ENCODE measurements around the gene ZSWIM3.
"Not testable (repeated sequence)": the region's sequence is repeated elsewhere in the genome, so short reads cannot be mapped to it uniquely, and the experiment has no call there.

Gene ZSWIM3

DNA sequence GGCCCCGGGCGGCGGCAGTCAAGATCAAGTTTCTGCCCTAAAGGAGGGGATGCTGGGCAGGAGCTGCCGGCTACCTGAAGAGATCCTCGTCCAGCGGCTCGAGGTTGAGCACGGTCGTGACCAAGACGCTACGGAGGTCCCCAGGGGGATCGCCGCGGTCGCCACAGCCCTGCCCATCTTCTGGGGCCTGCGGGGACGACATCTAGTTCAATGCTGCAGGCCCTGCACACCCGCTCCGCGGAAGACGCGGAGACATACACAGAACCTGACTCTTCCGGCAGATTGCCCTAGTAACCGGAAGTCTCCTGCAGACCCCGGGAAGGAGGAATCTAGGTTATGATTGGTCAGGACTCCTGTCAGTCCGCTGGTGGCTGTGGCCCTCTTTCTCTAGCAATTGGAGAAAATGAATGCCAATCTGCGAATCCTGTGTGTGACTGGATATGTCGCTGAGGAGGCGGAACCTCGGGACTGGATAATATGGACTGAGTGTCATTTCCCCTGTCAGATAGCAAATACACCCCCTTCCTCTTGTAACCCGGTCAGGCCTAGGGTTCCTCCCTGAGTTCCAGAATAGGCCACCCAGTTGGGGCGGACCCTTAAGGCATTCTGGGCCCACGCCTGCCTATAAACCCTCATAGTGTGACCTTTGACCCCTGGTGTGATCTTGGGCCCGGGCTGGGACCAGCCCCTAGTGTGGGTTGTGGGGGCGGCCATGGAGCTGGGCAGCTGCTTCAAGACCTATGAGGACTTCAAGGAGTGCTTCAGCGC lies at the start of gene ZSWIM3, which contains the start of gene ACOT8:
ZSWIM3 (plus strand) TSS at position 501 of the 768 bp plus-strand sequence; CDS start at position 713, 212 bp downstream.
ACOT8 (minus strand) TSS at position 279 of the 768 bp plus-strand sequence; CDS start at position 202, 77 bp downstream.
- peak; percentile 100 for DNase-seq (ENCODE audit: insufficient read length, low spot score)
- FAIRE-seq = peak; percentile 98

GRCh38 chr20:45810191-45810970 lies 47.0 kb upstream of the ZSWIM3 start:
- DNase-seq (ENCODE audit: insufficient read length, low spot score) (no peak), FAIRE-seq (no peak)

- DNase-seq (ENCODE audit: insufficient read length, low spot score) (peak; percentile 100), FAIRE-seq (peak; percentile 100)
These were observed 45.0 kb upstream of the ZSWIM3 start, which contains the start of gene UBE2C for GRCh38 chr20:45812157-45813005. TSS of gene UBE2C (plus strand) at chr20:45812644. CDS start at chr20:45812696, 52 bp downstream.

DNA sequence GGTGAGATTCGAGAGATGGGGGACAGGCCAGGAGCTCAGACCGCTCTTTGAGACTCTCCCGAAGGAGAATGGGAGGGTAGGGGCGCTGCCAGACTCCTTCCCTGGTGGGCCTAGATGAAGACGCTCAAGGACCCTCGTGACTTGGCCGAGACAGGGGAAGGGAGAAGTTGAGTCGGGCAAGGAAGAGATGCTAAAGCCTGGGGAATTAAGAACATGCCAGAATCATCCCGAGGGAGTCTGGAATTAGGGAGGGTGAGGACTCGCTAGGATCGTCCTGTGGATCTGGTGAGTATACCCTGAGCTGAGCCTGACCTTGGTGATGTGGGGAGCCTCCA lies 44.4 kb upstream of the ZSWIM3 start:
- no peak for FAIRE-seq
- no peak for DNase-seq (ENCODE audit: insufficient read length, low spot score)

GRCh38 chr20:45813489-45813888 lies 43.9 kb upstream of the ZSWIM3 start:
- DNase-seq (ENCODE audit: insufficient read length, low spot score) (no peak), FAIRE-seq (peak; percentile 33)

DNA sequence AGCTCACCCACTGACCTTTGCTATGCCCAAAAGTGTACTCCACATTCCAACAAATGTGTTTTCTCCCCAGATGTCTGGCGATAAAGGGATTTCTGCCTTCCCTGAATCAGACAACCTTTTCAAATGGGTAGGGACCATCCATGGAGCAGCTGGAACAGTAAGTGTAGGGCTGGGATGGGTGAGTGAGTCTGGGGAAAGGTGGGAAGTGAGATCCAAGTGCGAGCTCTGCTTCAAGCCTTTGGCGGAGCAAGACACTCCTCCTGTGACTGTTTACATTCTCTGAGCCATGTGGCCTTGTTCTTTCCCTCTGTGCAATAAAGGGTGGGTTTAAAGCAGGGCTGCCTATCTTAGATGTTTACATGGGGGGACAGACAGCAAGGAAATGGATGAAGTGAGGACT lies 43.1 kb upstream of the ZSWIM3 start:
- DNase-seq (ENCODE audit: insufficient read length, low spot score) (no peak), FAIRE-seq (no peak)

GRCh38 chr20:45816951-45817350 lies 40.5 kb upstream of the ZSWIM3 start:
- peak; percentile 82 for FAIRE-seq

DNA sequence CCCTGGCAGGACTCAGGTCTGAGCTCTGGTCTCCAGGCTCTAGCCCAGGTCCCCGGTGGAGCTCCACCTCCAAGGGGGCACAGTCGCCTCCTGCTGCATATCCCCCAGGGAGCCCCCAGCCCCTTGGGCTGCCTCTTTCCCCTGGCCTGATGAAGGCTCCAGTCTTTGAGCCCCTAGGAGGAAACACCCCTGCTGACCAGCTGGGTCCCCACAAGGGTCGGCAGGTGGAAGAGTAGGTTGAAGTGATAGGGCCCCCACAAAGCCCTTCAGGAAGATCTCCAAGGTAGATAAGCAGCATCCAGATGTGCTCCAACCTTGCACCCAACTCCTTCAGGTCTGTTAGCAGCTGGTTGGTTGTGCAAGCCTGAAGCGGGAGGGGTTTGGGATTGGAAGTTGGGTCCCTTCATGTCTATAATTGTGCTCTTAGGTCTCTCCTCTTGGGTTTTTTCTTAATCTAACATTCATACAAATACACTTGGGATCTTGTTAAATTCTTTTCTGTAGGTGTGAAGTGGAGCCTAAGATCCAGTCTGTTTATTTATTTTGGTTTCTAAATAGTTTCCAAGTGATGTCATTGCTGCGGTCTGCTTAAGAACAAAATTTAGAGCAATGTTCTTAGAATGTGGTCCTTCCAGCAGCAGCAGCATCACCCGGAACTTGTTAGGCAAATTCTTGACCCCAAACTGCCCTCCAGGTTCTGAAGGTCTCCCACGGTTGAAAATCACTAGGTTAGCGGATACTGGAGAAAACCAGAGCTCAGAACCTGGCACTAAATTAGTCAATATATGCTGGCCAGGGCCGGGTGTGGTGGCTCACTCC lies 39.8 kb upstream of the ZSWIM3 start:
- DNase-seq (ENCODE audit: insufficient read length, low spot score) (peak; percentile 79), FAIRE-seq (peak; percentile 69)

More at GRCh38 chr20:45816951-45817350, 40.5 kb upstream of the ZSWIM3 start:
- no peak for DNase-seq (ENCODE audit: insufficient read length, low spot score)

DNA sequence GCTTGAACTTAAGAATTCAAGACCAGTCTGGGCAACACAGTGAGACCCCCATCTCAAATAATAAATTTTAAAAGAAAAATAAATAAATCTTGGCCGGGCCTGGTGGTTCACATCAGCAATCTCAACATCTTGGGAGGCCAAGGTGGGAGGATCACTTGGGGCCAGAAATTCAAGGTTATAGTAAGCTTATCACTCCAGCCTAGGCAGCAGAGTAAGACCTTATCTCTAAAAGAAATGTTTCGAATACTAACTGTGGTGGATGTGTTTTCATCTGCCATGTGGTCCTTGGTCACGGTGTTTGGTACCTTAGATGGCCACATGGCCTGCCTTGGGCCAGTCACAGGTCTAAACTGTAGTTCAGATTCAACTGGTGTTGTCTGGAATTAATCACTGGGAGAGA lies 39.2 kb upstream of the ZSWIM3 start:
- FAIRE-seq = peak; percentile 80

GRCh38 chr20:45819466-45819865 lies 37.9 kb upstream of the ZSWIM3 start:
- no peak for DNase-seq (ENCODE audit: insufficient read length, low spot score)
- peak; percentile 64 for FAIRE-seq

More for the DNA sequence above, 39.2 kb upstream of the ZSWIM3 start:
- no peak for DNase-seq (ENCODE audit: insufficient read length, low spot score)

DNA sequence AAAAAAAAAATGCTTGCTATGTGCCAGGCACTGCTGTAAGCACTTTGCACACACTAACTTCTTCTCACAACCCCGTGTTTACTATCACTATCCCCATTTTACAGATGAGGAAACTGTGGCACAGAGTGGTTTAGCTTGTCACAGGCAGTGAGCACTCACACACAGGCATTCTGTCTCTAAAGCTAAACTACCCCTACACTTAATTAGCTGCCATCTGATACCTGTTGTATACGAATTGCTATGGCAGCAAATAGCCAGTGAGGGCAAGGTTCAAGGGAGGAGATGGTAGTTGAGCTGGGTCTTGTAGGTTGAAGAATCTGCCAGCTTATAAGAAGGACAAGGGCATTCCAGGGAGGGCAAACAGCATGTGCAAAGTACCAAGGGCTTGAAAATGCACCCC lies 35.5 kb upstream of the ZSWIM3 start:
- no peak for DNase-seq (ENCODE audit: insufficient read length, low spot score)
- peak; percentile 77 for FAIRE-seq

DNA sequence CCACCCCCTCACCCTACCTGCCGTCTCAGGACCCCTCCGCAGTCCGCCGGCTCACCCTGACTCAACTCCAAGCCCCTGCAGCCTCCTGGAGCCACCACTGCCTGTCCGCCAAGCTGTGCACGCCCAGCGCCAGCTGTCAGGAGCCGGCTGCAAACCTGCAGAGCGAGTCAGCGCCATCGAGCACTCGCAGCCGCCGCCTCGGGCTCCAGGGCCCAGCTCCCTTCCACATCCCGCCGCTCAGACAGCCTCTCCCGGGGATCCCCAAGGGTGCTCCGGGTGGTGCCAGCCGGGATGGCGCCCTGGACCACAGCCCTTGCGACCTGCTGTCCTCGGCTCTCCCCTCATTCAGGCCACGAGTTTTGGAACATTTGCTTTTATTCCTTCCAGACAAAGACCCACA lies 34.6 kb upstream of the ZSWIM3 start:
- DNase-seq (ENCODE audit: insufficient read length, low spot score) = peak; percentile 74
- FAIRE-seq = peak; percentile 83

- FAIRE-seq (peak; percentile 90), DNase-seq (ENCODE audit: insufficient read length, low spot score) (no peak)
These were observed 33.2 kb upstream of the ZSWIM3 start for GRCh38 chr20:45823949-45824835.

GRCh38 chr20:45826381-45827019 lies 30.9 kb upstream of the ZSWIM3 start:
- no peak for FAIRE-seq
- DNase-seq (ENCODE audit: insufficient read length, low spot score) = no peak

- DNase-seq (ENCODE audit: insufficient read length, low spot score) (no peak), FAIRE-seq (no peak)
These were observed 30.3 kb upstream of the ZSWIM3 start, which contains the start of gene TNNC2 for GRCh38 chr20:45827030-45827652. TSS of gene TNNC2 (minus strand) at chr20:45827312. CDS start at chr20:45827248, 64 bp downstream.

DNA sequence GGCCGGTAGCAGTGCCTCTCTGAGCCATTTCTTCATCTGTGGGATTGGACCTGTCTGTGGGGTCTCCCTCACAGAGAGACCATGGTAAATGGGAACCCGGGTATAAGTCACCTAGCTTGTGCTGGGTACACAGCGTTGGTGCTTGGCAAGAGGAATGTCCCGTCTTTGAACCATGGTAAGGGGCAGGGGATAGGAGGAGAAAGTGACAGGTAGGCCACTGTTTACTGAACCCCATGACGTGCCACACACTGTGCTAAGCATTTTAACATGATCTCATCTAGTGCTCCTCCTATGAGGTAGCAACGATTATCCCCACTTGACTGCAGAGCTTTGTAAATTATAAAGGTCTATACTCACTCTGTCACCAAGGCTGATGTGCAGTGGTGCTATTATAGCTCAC lies 29.7 kb upstream of the ZSWIM3 start:
- no peak for DNase-seq (ENCODE audit: insufficient read length, low spot score)
- no peak for FAIRE-seq

GRCh38 chr20:45828589-45828988 lies 28.8 kb upstream of the ZSWIM3 start:
- no peak for DNase-seq (ENCODE audit: insufficient read length, low spot score)
- no peak for FAIRE-seq

- not testable (repeated sequence) for DNase-seq (ENCODE audit: insufficient read length, low spot score); FAIRE-seq
These were observed 27.7 kb upstream of the ZSWIM3 start for GRCh38 chr20:45829673-45830106.
